HepG2 (cell line): Measurements from ENCODE around the gene AADAT. TPM values are rescaled to one million over a fixed set of nuclear protein-coding genes. Genes with fewer than 3 reads are reported as not detected.
"Not testable (repeated sequence)": the region's sequence is repeated elsewhere in the genome, so short reads cannot be mapped to it uniquely, and the experiment has no call there.

Source experiments
- ATAC-seq: fragments of 200-7000 bp; cut with Tn5 transposase; 3 replicates; pipeline ENCODE4 v1.9.1; 2020; ENCODE audit warnings: mild to moderate bottlenecking, moderate library complexity
- BruUV-seq: library from RNA; stranded (reverse); fragments of 400-500 nt; replicated peaks from 2 replicates; lab custom pipeline; 2021; lab: Mats Ljungman, UMichigan
- CTCF ChIA-PET: fragments of 300-600 bp; formaldehyde crosslinking; extraction: SDS; loops from one replicate; lab custom pipeline; 2021; ENCODE audit warnings: low total read pairs, inconsistent platforms, low intra/inter-chr PET ratio; lab: Yijun Ruan, JAX
- POLR2A ChIA-PET: fragments of 350-600 bp; sonication (Branson Sonifier 250); formaldehyde crosslinking; loops from one replicate; lab custom pipeline; 2020; ENCODE audit warnings: antibody characterized with exemption, inconsistent platforms; lab: Yijun Ruan, JAX
- DNase-seq: peaks from one replicate; pipeline ENCODE4 v3.0.0-alpha.2; 2015; ENCODE audit warnings: low spot score
- FAIRE-seq: peaks from 3 replicates; lab custom pipeline; 2011; peaks lifted over from hg19 to GRCh38; lab: Jason Lieb, UNC
- H2AFZ ChIP-seq: one replicate; pipeline ENCODE4 v1.6.1; 2011; ENCODE audit warnings: low read length, inconsistent platforms
- H3K27ac ChIP-seq: fragments of 300-600 bp; 3 replicates; pipeline ENCODE4 v1.8.0; 2011; ENCODE audit warnings: mixed run types, mild to moderate bottlenecking, mixed read lengths, low read length, inconsistent platforms; ENCODE audit not compliant: insufficient read depth; ENCODE audit errors: extremely low read length
- H3K27me3 ChIP-seq, 2 experiments: fragments of 200-600 bp in 1 of 2; 2 replicates in 1 of 2; 3 replicates in 1 of 2; pipeline versions ENCODE4 v1.6.0 to v1.8.0; 2011; ENCODE audit warnings: low read length in 2 of 2, mild to moderate bottlenecking in 2 of 2, moderate library complexity in 2 of 2, inconsistent platforms in 1 of 2; ENCODE audit not compliant: insufficient read depth in 2 of 2, control insufficient read depth in 1 of 2
- H3K36me3 ChIP-seq, 2 experiments: fragments of 200-600 bp in 1 of 2; replicated peaks in 1 of 2; 2 replicates in 1 of 2; 3 replicates in 1 of 2; pipeline versions ENCODE4 v1.5.1 to v1.8.0; 2011; ENCODE audit warnings: low read length in 2 of 2, inconsistent platforms in 1 of 2; ENCODE audit not compliant: insufficient read depth in 2 of 2, control insufficient read depth in 1 of 2
- H3K4me1 ChIP-seq: 2 replicates; pipeline ENCODE4 v1.5.1; 2012; ENCODE audit warnings: low read length, inconsistent platforms; ENCODE audit not compliant: insufficient read depth
- H3K4me2 ChIP-seq: 2 replicates; pipeline ENCODE4 v1.6.0; 2011; ENCODE audit warnings: low read depth, low read length, inconsistent platforms
- H3K4me3 ChIP-seq, 3 experiments: fragments of 200-600 bp in 1 of 3; sonication (generic), shearing (Covaris generic) in 1 of 3; replicated peaks in 1 of 3; 2 replicates each; pipeline ENCODE4 v1.5.1; 2011 to 2016; ENCODE audit warnings: low read length in 3 of 3, inconsistent platforms in 2 of 3, low read depth in 2 of 3, mild to moderate bottlenecking in 2 of 3, control low read depth in 1 of 3, mixed read lengths in 1 of 3; ENCODE audit not compliant: insufficient read depth in 1 of 3
- H3K79me2 ChIP-seq: one replicate; pipeline ENCODE4 v1.6.1; 2011; ENCODE audit warnings: low read length, inconsistent platforms; ENCODE audit not compliant: insufficient read depth
- H3K9ac ChIP-seq: 2 replicates; pipeline ENCODE4 v1.6.0; 2011; ENCODE audit warnings: mild to moderate bottlenecking, low read depth, low read length, inconsistent platforms; ENCODE audit not compliant: insufficient read depth
- H3K9me3 ChIP-seq: 2 replicates; pipeline ENCODE4 v1.5.1; 2012; ENCODE audit warnings: mild to moderate bottlenecking, low read length
- H4K20me1 ChIP-seq: 2 replicates; pipeline ENCODE4 v1.6.0; 2011; ENCODE audit warnings: inconsistent platforms, mild to moderate bottlenecking, low read length, moderate library complexity; ENCODE audit not compliant: insufficient read depth
- BCL6 ChIP-seq: IDR thresholded peaks from 2 replicates; pipeline ENCODE4 v1.6.1; 2016; ENCODE audit warnings: missing genetic modification reagents, missing compliant biosample characterization
- CEBPG ChIP-seq: IDR thresholded peaks from 2 replicates; pipeline ENCODE4 v1.6.1; 2016
- FIP1L1 ChIP-seq: fragments of 200-400 bp; formaldehyde crosslinking; IDR thresholded peaks from 2 replicates; pipeline ENCODE4 v1.6.1; 2018; ENCODE audit warnings: low read depth, mild to moderate bottlenecking, low read length, moderate library complexity, borderline replicate concordance; ENCODE audit not compliant: insufficient read depth
- FOXA3 ChIP-seq: IDR thresholded peaks from 2 replicates; pipeline ENCODE4 v1.6.1; 2016; ENCODE audit warnings: missing genetic modification reagents, missing compliant biosample characterization
- HNF4A ChIP-seq: sonication (generic); formaldehyde crosslinking; IDR thresholded peaks from 2 replicates; pipeline ENCODE4 v1.4.0; 2020; ENCODE audit warnings: missing genetic modification reagents
- HOXA5 ChIP-seq: sonication (generic); formaldehyde crosslinking; IDR thresholded peaks from 2 replicates; pipeline ENCODE4 v1.4.0; 2020; ENCODE audit warnings: missing genetic modification reagents
- ISX ChIP-seq: sonication (generic); formaldehyde crosslinking; conservative IDR thresholded peaks from 2 replicates; pipeline ENCODE4 v1.5.0; 2020; ENCODE audit warnings: missing genetic modification reagents
- NCOR1 ChIP-seq: fragments of 200-600 bp; sonication (generic); IDR thresholded peaks from 2 replicates; pipeline ENCODE4 v1.7.0; 2017; ENCODE audit warnings: antibody characterized with exemption, low read length, borderline replicate concordance
- PHB2 ChIP-seq: fragments of 450-650 bp; IDR thresholded peaks from 2 replicates; pipeline ENCODE4 v1.6.1; 2018; ENCODE audit not compliant: partially characterized antibody
- POGZ ChIP-seq: sonication (generic); formaldehyde crosslinking; IDR thresholded peaks from 2 replicates; pipeline ENCODE4 v1.4.0; 2020; ENCODE audit warnings: mild to moderate bottlenecking, missing genetic modification reagents
- ZNF101 ChIP-seq: sonication (generic); formaldehyde crosslinking; IDR thresholded peaks from 2 replicates; pipeline ENCODE4 v1.4.0; 2020; ENCODE audit warnings: mild to moderate bottlenecking, low read depth, missing genetic modification reagents, borderline replicate concordance
- ZSCAN22 ChIP-seq: sonication (generic); formaldehyde crosslinking; IDR thresholded peaks from 2 replicates; pipeline ENCODE4 v1.4.0; 2020; ENCODE audit warnings: mild to moderate bottlenecking, missing genetic modification reagents
- ZSCAN30 ChIP-seq: sonication (generic); formaldehyde crosslinking; IDR thresholded peaks from 2 replicates; pipeline ENCODE4 v1.5.0; 2020; ENCODE audit warnings: mild to moderate bottlenecking, missing genetic modification reagents
- WGBS: methylation state at CpG from one replicate; pipeline ENCODE4 v1.1.6; 2017; ENCODE audit warnings: low lambda C conversion rate; 5-methylcytosine and 5-hydroxymethylcytosine counted together
- in situ Hi-C: cut with HindIII; loops from 2 replicates; pipeline ENCODE4 v1.10.0; 2017; ENCODE audit warnings: low pct_unique_long_range_greater_than_20kb; ENCODE audit not compliant: extremely low pct_ligation_motif_present
- intact Hi-C: fragments of 100-400 bp; cut with micrococcal nuclease; formaldehyde crosslinking; loops from one replicate; pipeline ENCODE4 v1.10.0; 2022; ENCODE audit not compliant: unreplicated experiment
- polyA plus RNA-seq, 8 experiments: library from polyadenylated mRNA; depleted of rRNA in 3 of 8; stranded (reverse) in 7 of 8; unstranded in 1 of 8; fragments of >200 nt; fragmentation: Illumina TruSeq in 4 of 8; extraction: Trizol in 4 of 8; gene quantifications; 2 replicates each; pipeline versions ENCODE4 v1.2.1 to v1.2.3, GENCODE V29; 2011 to 2016; ENCODE audit warnings: low read depth in 4 of 8, missing spikeins in 1 of 8, mixed read lengths in 1 of 8; ENCODE audit not compliant: insufficient read depth in 1 of 8
- total RNA-seq, 5 experiments: library from RNA; depleted of rRNA; stranded (reverse); fragments of >200 nt; fragmentation: Illumina TruSeq; extraction: Trizol; gene quantifications; 2 replicates each; pipeline ENCODE4 v1.2.3, GENCODE V29; 2016; ENCODE audit warnings: low read depth in 1 of 5
- TF ChIP-seq, protein P1 (sequence below): sonication (generic); formaldehyde crosslinking; IDR thresholded peaks from 2 replicates; pipeline ENCODE4 v1.8.0; 2022; ENCODE audit warnings: missing genetic modification reagents, mild to moderate bottlenecking, moderate library complexity, borderline replicate concordance
- TF ChIP-seq, protein P2 (sequence below): sonication (generic); formaldehyde crosslinking; IDR thresholded peaks from 2 replicates; pipeline ENCODE4 v1.5.1; 2020; ENCODE audit warnings: missing genetic modification reagents, mild to moderate bottlenecking, borderline replicate concordance
- TF ChIP-seq, protein P3 (sequence below): sonication (generic); formaldehyde crosslinking; IDR thresholded peaks from 2 replicates; pipeline ENCODE4 v1.4.0; 2020; ENCODE audit warnings: low read depth, mild to moderate bottlenecking, missing genetic modification reagents
- TF ChIP-seq, protein P4 (sequence below): sonication (generic); formaldehyde crosslinking; IDR thresholded peaks from 2 replicates; pipeline ENCODE4 v1.4.0; 2020; ENCODE audit warnings: mild to moderate bottlenecking, missing genetic modification reagents

AADAT gene
- total and polyA plus RNA-seq, 2 of the 13 experiments (the other 11 are each of a cell fraction or from before 2014, with no cell fraction given), result 6.1 to 9.1 TPM

DNA sequence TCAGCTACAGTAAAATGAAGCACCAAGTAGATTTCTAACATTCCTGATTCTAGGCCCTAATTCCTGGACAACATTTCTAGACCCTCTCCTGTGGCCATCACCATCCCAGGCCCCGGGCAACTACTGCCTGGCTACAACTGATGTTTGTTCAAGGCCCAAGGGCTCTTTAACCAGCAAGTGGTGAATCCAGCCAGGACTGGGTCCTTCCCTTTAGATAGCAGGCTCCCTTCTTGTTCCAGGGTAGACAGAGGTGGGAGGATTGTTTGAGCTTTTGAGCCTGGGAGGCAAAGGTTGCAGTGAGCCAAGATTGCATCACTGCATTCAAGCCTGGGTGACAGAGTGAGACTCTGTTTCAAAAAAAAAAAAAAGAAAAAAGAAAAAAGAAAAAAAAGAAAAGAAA, 12.7 kb upstream of the AADAT start (continued):
- 0 out of 2 replicates have a peak, but pooled peaks have one; percentile 44 for TF ChIP-seq HOXA5
- peak; percentile 86 for TF ChIP-seq NCOR1
- TF ChIP-seq, protein P1, sequence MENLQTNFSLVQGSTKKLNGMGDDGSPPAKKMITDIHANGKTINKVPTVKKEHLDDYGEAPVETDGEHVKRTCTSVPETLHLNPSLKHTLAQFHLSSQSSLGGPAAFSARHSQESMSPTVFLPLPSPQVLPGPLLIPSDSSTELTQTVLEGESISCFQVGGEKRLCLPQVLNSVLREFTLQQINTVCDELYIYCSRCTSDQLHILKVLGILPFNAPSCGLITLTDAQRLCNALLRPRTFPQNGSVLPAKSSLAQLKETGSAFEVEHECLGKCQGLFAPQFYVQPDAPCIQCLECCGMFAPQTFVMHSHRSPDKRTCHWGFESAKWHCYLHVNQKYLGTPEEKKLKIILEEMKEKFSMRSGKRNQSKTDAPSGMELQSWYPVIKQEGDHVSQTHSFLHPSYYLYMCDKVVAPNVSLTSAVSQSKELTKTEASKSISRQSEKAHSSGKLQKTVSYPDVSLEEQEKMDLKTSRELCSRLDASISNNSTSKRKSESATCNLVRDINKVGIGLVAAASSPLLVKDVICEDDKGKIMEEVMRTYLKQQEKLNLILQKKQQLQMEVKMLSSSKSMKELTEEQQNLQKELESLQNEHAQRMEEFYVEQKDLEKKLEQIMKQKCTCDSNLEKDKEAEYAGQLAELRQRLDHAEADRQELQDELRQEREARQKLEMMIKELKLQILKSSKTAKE, result no peak
- TF ChIP-seq ZSCAN22, result 0 out of 2 replicates have a peak, but pooled peaks have one; percentile 67
- TF ChIP-seq, protein P2, sequence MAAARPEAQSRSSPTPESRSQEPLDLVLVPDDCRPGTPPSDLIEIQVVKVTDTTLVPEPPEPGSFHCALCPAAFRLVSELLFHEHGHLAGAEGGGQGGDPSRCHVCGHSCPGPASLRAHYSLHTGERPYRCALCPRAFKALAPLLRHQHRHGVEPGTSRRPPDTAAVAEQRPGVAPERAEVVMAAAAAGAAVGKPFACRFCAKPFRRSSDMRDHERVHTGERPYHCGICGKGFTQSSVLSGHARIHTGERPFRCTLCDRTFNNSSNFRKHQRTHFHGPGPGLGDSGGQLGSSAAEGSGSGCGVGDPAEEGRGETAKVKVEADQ (CRISPR knock-in tag), result no peak
- TF ChIP-seq, protein P3, sequence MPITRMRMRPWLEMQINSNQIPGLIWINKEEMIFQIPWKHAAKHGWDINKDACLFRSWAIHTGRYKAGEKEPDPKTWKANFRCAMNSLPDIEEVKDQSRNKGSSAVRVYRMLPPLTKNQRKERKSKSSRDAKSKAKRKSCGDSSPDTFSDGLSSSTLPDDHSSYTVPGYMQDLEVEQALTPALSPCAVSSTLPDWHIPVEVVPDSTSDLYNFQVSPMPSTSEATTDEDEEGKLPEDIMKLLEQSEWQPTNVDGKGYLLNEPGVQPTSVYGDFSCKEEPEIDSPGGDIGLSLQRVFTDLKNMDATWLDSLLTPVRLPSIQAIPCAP (CRISPR knock-in tag), result no peak
- TF ChIP-seq CEBPG (CRISPR knock-in tag), result peak; percentile 95
- TF ChIP-seq PHB2, result no peak
- TF ChIP-seq ZSCAN30, result no peak
- no peak for TF ChIP-seq ZNF101 (CRISPR knock-in tag)
- no peak for TF ChIP-seq FIP1L1
- TF ChIP-seq ISX (CRISPR knock-in tag), result no peak
- no peak for TF ChIP-seq BCL6
- peak; percentile 48; the same call in 1 of the 2 replicates for TF ChIP-seq POGZ (CRISPR knock-in tag)
- TF ChIP-seq, protein P4, sequence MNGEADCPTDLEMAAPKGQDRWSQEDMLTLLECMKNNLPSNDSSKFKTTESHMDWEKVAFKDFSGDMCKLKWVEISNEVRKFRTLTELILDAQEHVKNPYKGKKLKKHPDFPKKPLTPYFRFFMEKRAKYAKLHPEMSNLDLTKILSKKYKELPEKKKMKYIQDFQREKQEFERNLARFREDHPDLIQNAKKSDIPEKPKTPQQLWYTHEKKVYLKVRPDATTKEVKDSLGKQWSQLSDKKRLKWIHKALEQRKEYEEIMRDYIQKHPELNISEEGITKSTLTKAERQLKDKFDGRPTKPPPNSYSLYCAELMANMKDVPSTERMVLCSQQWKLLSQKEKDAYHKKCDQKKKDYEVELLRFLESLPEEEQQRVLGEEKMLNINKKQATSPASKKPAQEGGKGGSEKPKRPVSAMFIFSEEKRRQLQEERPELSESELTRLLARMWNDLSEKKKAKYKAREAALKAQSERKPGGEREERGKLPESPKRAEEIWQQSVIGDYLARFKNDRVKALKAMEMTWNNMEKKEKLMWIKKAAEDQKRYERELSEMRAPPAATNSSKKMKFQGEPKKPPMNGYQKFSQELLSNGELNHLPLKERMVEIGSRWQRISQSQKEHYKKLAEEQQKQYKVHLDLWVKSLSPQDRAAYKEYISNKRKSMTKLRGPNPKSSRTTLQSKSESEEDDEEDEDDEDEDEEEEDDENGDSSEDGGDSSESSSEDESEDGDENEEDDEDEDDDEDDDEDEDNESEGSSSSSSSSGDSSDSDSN (CRISPR knock-in tag), result peak; percentile 41; the same call in 1 of the 2 replicates
- peak; percentile 92 for TF ChIP-seq HNF4A (CRISPR knock-in tag)
- TF ChIP-seq FOXA3 (CRISPR knock-in tag), result peak; percentile 40; the same call in 1 of the 2 replicates

DNA sequence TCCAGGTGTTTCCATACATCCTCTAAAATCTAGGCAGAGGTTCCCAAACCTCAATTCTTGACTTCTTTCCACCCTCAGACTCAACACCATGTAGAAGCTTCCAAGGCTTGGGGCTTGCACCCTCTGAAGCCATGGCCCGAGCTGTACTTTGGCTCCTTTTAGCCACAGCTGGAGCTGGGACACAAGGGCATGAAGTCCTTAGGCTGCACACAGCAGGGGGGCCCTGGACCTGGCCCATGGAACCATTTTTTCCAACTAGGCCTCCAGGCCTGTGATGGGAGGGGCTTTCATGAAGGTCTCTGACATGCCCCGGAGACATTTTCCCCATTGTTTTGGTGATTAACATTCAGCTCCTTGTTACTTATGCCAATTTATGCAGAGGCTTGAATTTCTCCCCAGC, 8.4 kb upstream of the AADAT start:
- H3K9ac ChIP-seq, ATAC-seq, intact Hi-C loops, H3K36me3 ChIP-seq, H3K27ac ChIP-seq, BruUV-seq, H4K20me1 ChIP-seq, H3K9me3 ChIP-seq, H3K4me2 ChIP-seq, H3K4me3 ChIP-seq, POLR2A ChIA-PET, H3K27me3 ChIP-seq, CTCF ChIA-PET, H3K79me2 ChIP-seq, H2AFZ ChIP-seq, DNase-seq, FAIRE-seq: not testable (repeated sequence)
- WGBS, result 58% methylated on average over 2 of the region's 2 CpGs
- in situ Hi-C loops, result loop anchor here (25.0 kb wide), 1 partner anchor 486 kb away; the partner anchor contains the start of genes CLCN3 and NEK1
- H3K4me1 ChIP-seq, result peaks cover 32% of the 10 kb centered on the region
